ENCODE data around the gene ZNF827. TPM values are rescaled to one million over a fixed set of nuclear protein-coding genes. Genes with fewer than 3 reads are reported as not detected.

ZNF827 gene
- total RNA-seq, 1 donor from 2014 or later = 21.2 TPM

- Mint-ChIP-seq H3K36me3 (ENCODE audit: low read depth) (peaks cover 10% of the 10 kb centered on the region), H3K4me1 (peaks cover 13% of the 10 kb centered on the region), H3K4me3 (no peak overlapping the region), H3K9me3 (no peaks in the 10 kb centered on the region), H3K27ac (ENCODE audit: unreplicated experiment) (no peak overlapping the region), H3K27me3 (ENCODE audit: low read depth) (no peaks in the 10 kb centered on the region)
- no peak for DNase-seq (ENCODE audit: low read depth, low spot score)
- TF ChIP-seq CTCF (conservative IDR thresholded peaks at IDR 0.05) = no peak
Observed at GRCh38 chr4:145863191-145863590, 75.4 kb downstream of the ZNF827 start.

- no peak for DNase-seq (ENCODE audit: low read depth, low spot score)
- Mint-ChIP-seq H3K27ac (ENCODE audit: unreplicated experiment) (no peak overlapping the region), H3K36me3 (ENCODE audit: low read depth) (peaks cover 10% of the 10 kb centered on the region), H3K4me3 (no peak overlapping the region), H3K4me1 (peaks cover 13% of the 10 kb centered on the region), H3K9me3 (no peaks in the 10 kb centered on the region), H3K27me3 (ENCODE audit: low read depth) (no peaks in the 10 kb centered on the region)
- no peak for TF ChIP-seq CTCF (conservative IDR thresholded peaks at IDR 0.05)
Observed at GRCh38 chr4:145861336-145862318, 77.0 kb downstream of the ZNF827 start.

- no peaks in the 10 kb centered on the region for H3K27me3 Mint-ChIP-seq (ENCODE audit: low read depth)
- DNase-seq (ENCODE audit: low read depth, low spot score) = no peak
- H3K9me3 Mint-ChIP-seq = no peaks in the 10 kb centered on the region
- no peak for TF ChIP-seq CTCF (conservative IDR thresholded peaks at IDR 0.05)
- H3K4me3 Mint-ChIP-seq = no peak overlapping the region
- peaks cover 13% of the 10 kb centered on the region for H3K4me1 Mint-ChIP-seq
- H3K36me3 Mint-ChIP-seq (ENCODE audit: low read depth) = peaks cover 10% of the 10 kb centered on the region
- no peak overlapping the region for H3K27ac Mint-ChIP-seq (ENCODE audit: unreplicated experiment)
Observed at GRCh38 chr4:145860897-145861296, 77.7 kb downstream of the ZNF827 start.

- TF ChIP-seq CTCF (conservative IDR thresholded peaks at IDR 0.05) = no peak
- Mint-ChIP-seq H3K4me3 (no peak overlapping the region), H3K4me1 (peaks cover 9% of the 10 kb centered on the region), H3K27me3 (ENCODE audit: low read depth) (no peaks in the 10 kb centered on the region), H3K27ac (ENCODE audit: unreplicated experiment) (no peak overlapping the region), H3K9me3 (no peaks in the 10 kb centered on the region), H3K36me3 (ENCODE audit: low read depth) (peaks cover 10% of the 10 kb centered on the region)
- no peak for DNase-seq (ENCODE audit: low read depth, low spot score)
Observed at GRCh38 chr4:145860446-145860845, 78.2 kb downstream of the ZNF827 start.

- no peak for DNase-seq (ENCODE audit: low read depth, low spot score)
- H3K36me3 Mint-ChIP-seq (ENCODE audit: low read depth) = peaks cover 10% of the 10 kb centered on the region
- no peak overlapping the region for H3K27ac Mint-ChIP-seq (ENCODE audit: unreplicated experiment)
- TF ChIP-seq CTCF (conservative IDR thresholded peaks at IDR 0.05) = no peak
- H3K9me3 Mint-ChIP-seq = no peaks in the 10 kb centered on the region
- peaks cover 8% of the 10 kb centered on the region for H3K4me1 Mint-ChIP-seq
- no peaks in the 10 kb centered on the region for H3K27me3 Mint-ChIP-seq (ENCODE audit: low read depth)
- H3K4me3 Mint-ChIP-seq = no peak overlapping the region
Observed at GRCh38 chr4:145859926-145860325, 78.7 kb downstream of the ZNF827 start.
